Measurements from ENCODE around the gene SPEN.
"Not testable (repeated sequence)": the region's sequence is repeated elsewhere in the genome, so short reads cannot be mapped to it uniquely, and the experiment has no call there.

Gene SPEN

GRCh38 chr1:15899266-15899665 lies 51.8 kb downstream of the SPEN start:
- DNase-seq, result no peak

- DNase-seq, result no peak
These were observed 53.3 kb downstream of the SPEN start for GRCh38 chr1:15900662-15901279.

DNA sequence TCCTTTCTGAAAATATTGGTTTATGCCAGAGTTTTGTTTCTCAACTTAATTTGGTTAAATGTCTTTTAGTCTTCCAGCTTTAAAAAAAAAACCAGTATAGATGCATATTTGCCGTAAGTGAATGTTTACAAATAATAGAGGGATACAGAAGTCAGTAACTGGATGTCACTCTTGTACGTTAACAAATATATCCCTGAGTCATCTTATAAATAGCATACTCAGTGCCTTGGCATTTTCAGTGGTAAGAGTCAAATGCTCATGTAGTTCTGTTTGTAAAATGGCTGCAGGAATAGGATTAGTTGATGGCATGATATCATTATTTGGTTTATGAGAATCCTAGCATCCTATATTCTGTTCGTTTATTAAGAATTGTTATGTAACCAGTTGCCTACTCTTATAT lies 55.4 kb downstream of the SPEN start:
- no peak for DNase-seq

GRCh38 chr1:15908597-15908996 lies 61.1 kb downstream of the SPEN start:
- no peak for DNase-seq

GRCh38 chr1:15911141-15911540 lies 63.6 kb downstream of the SPEN start:
- no peak for DNase-seq

DNA sequence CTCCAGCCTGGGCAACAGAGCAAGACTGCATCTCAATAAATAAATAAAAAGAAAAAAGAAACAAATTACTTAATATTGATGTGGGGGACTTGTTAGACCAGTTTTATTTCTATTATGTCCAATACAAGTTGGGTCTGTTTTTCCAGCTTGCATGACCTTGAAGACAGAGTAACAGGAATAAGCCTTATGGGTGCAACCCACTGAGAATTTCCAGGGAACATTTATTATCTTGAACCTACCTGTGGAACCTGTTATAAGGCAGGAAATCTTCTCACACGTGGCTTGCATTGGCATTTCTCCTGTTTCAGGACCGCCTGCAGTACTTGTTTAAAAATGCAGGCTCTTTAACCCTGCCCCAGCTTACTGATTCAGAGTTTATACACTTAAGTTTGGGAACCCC lies 64.4 kb downstream of the SPEN start:
- no peak for DNase-seq

- not testable (repeated sequence) for DNase-seq
These were observed 66.1 kb downstream of the SPEN start for GRCh38 chr1:15913607-15914006.

DNA sequence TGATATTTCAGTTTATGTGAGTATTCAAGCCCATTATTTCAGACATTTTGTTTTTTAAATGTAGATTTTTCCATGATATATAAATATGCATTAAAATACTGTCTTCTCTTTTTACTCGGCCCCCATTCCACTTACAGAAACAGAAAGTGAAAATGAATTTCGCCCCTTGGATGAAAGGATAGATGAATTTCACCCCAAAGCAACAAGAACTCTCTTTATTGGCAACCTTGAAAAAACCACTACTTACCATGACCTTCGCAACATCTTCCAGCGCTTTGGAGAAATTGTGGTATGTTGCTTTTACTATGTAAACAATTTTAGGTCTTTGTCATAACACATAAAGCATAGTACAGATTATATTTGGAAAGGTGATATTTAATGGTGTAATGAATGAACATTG lies 68.5 kb downstream of the SPEN start:
- no peak for DNase-seq

DNA sequence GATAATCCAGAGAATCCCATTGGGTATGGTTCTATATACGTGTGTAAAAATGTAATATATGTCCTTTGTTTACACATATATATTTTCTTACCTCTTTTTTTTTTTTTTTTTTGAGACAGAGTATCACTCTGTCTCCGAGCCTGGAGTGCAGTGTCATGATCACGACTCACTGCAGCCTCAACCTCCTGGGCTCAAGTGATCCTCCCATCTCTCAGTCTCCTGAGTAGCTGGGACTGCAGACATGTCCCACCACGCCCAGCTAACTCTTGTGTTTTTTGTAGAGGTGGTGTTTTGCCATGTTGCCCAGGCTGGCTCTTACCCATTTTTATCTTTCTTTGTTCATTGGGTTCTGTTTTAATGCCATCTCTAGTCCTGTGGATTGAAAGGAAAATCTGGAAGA lies 68.9 kb downstream of the SPEN start:
- DNase-seq, result no peak

DNA sequence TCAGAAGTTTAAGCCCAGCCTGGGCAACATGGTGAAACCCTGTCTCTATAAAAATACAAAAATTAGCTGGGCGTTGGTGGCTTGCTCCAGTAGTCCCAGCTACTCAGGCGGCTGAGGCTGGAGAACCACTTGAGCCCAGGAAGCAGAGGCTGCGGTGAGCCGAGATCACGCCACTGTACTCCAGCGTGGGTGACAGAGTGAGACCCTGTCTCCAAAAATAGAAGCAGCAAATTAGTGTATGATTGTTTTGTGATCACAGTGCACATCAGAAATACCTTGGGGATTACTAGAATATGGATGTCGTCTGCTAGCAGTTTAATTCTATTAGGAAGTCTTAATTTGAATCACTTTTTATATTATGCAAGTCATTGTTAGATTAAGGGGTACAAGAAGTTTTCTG lies 69.4 kb downstream of the SPEN start:
- no peak for DNase-seq

DNA sequence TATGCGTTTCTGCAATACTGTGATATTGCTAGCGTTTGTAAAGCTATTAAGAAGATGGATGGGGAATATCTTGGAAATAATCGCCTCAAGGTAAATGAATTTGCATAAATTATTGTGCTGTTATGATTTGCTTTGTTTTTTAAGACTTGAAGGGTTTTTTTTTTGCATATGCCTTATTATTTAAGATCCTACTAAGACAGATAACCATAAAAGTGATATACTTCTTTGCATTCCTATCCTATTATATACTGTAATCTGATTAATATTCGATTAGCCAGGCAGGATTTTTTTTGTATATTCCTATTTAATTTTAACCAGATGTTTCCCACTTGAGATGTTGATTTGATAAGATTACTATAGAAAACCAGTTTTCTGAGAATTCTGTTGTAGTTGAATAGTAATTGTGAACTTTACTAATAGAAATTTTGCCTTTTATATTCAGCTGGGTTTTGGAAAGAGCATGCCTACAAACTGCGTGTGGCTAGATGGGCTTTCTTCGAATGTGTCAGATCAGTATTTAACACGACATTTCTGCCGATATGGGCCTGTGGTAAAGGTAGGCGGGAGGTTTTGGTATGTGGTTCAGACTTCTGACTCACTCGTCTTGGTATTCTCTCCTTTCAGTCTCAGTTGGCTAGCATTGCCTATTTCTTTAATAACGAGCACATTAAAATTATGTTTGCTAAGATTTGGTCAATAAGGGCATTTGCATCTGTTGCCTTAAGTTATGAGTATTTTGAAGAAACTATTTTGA lies 71.6 kb downstream of the SPEN start:
- DNase-seq, result no peak

- no peak for DNase-seq
These were observed 75.7 kb downstream of the SPEN start for GRCh38 chr1:15923241-15923640.

DNA sequence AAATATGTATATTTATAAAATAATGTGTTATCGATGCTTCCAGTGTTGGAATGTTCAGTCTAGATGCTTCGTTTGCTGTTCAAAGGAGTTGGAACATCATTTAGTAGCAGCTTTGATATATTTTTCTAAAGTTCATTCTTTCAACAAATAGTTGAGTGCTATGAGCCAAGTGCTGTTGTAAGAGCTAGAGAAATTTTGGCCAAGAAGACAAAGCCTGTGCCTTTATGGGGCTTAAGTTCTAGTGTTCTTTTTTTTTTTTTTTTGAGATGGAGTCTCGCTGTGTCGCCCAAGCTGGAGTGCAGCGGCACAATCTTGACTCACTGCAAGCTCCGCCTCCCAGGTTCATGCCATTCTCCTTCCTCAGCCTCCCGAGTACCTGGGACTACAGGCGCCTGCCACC lies 78.9 kb downstream of the SPEN start:
- DNase-seq, result not testable (repeated sequence)

- no peak for DNase-seq
These were observed 81.8 kb downstream of the SPEN start for GRCh38 chr1:15928971-15929965.

- no peak for DNase-seq
These were observed 83.9 kb downstream of the SPEN start for GRCh38 chr1:15931401-15931800.

GRCh38 chr1:15931884-15932283 lies 84.4 kb downstream of the SPEN start:
- DNase-seq, result no peak

- DNase-seq, result no peak
These were observed 85.1 kb downstream of the SPEN start for GRCh38 chr1:15932612-15933011.

DNA sequence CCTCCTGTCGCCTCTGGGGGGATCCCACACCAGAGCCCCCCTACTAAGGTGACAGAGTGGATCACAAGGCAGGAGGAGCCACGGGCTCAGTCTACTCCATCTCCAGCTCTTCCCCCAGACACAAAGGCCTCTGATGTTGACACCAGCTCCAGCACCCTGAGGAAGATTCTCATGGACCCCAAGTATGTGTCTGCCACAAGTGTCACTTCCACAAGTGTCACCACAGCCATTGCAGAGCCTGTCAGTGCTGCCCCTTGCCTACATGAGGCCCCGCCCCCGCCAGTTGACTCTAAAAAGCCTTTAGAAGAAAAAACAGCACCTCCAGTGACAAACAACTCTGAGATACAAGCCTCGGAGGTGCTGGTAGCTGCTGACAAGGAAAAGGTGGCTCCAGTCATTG lies 86.2 kb downstream of the SPEN start:
- no peak for DNase-seq

GRCh38 chr1:15934211-15935055 lies 86.9 kb downstream of the SPEN start:
- no peak for DNase-seq

DNA sequence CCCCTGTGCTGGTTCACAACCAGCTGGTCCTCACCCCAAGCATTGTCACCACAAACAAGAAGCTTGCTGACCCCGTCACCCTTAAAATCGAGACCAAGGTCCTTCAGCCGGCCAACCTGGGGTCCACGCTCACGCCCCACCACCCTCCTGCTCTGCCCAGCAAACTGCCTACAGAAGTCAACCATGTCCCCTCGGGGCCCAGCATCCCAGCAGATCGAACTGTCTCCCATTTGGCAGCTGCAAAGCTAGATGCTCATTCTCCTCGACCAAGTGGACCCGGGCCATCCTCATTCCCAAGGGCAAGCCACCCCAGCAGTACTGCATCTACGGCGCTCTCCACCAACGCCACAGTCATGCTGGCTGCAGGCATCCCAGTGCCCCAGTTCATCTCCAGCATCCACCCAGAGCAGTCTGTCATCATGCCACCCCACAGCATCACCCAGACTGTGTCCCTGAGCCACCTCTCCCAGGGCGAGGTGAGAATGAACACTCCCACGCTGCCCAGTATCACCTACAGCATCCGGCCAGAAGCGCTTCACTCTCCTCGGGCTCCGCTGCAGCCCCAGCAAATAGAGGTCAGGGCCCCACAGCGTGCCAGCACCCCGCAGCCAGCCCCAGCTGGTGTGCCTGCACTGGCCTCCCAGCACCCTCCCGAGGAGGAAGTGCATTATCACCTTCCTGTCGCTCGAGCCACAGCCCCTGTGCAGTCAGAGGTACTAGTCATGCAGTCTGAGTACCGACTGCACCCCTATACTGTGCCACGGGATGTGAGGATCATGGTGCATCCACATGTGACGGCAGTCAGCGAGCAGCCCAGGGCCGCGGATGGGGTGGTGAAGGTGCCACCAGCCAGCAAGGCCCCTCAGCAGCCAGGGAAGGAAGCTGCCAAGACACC lies 87.8 kb downstream of the SPEN start:
- DNase-seq, result no peak

GRCh38 chr1:15936025-15936424 lies 88.5 kb downstream of the SPEN start:
- no peak for DNase-seq

GRCh38 chr1:15937146-15937545 lies 89.6 kb downstream of the SPEN start:
- DNase-seq, result no peak

Measured in NCI-H1092 (cell line).